DOHH2 (cell line): Measurements from ENCODE around the gene ABCC8.

Experiments used
- EZH2phosphoT487 ChIP-seq: fragments of 200-600 bp; sonication (generic); IDR thresholded peaks from 2 replicates; pipeline ENCODE4 v1.6.1; 2017; ENCODE audit warnings: borderline replicate concordance, mild to moderate bottlenecking, antibody characterized with exemption, low read length, moderate library complexity, mixed read lengths
- TF ChIP-seq, protein P1 (sequence below): fragments of 200-600 bp; sonication (generic); IDR thresholded peaks from one replicate; pipeline ENCODE4 v1.5.1; 2014; ENCODE audit warnings: antibody characterized with exemption, mild to moderate bottlenecking, low read depth, low read length; ENCODE audit not compliant: poor library complexity, severe bottlenecking

DNA sequence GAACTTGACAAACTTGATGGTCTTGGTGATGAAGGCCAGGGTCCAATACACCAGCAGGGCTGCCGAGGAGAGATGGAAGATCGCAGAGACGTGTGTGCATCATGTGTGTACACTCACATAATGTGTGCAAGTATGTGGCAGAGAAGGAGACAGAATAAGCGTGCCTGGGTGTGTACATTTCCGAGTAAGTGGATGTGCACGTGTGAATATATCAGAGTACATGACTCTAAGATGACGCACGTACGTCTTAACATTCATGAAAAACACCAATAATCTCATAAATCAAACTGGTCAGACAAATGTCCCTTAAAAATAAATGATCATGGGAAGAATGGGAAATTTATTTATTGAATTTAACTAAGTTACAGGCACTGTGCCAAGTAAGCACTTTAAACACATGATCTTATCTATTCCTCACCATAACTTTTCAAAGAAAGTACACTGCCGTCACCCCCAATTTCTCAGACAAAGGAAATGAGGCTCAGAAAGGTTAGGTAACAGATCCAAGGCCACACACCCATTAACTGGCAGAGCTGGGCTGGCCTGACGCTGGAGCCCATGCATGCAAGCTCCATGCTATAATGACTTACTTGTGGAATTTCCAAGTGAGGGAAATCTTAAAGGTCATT lies 13.0 kb downstream of the ABCC8 start:
- TF ChIP-seq, protein P1, sequence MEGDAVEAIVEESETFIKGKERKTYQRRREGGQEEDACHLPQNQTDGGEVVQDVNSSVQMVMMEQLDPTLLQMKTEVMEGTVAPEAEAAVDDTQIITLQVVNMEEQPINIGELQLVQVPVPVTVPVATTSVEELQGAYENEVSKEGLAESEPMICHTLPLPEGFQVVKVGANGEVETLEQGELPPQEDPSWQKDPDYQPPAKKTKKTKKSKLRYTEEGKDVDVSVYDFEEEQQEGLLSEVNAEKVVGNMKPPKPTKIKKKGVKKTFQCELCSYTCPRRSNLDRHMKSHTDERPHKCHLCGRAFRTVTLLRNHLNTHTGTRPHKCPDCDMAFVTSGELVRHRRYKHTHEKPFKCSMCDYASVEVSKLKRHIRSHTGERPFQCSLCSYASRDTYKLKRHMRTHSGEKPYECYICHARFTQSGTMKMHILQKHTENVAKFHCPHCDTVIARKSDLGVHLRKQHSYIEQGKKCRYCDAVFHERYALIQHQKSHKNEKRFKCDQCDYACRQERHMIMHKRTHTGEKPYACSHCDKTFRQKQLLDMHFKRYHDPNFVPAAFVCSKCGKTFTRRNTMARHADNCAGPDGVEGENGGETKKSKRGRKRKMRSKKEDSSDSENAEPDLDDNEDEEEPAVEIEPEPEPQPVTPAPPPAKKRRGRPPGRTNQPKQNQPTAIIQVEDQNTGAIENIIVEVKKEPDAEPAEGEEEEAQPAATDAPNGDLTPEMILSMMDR = no peak
- no peak for TF ChIP-seq EZH2phosphoT487
